ENCODE measurements around the gene CLEC18B. TPM values are rescaled to one million over a fixed set of nuclear protein-coding genes. Genes with fewer than 3 reads are reported as not detected.
"Not testable (repeated sequence)": the region's sequence is repeated elsewhere in the genome, so short reads cannot be mapped to it uniquely, and the experiment has no call there.

CLEC18B gene
- 1 to 10 TPM in 7 of 12 donors, under 1 TPM in 3, not detected in 2; 0.42 to 3.5 (median 2.1) TPM for polyA plus RNA-seq (ENCODE audit: insufficient read length in 12 of 12)
- long read RNA-seq, donor 1: 0 reads
- long read RNA-seq, donor 2: 0 reads
- long read RNA-seq, donor 3: 0 reads
- long read RNA-seq, donor 4: 0 reads
- long read RNA-seq, donor 5: 0 reads
- long read RNA-seq, donor 6: 0 reads
- long read RNA-seq, donor 7: 0 reads
- long read RNA-seq, donor 8: 0 reads
- long read RNA-seq, donor 9: 0 reads
- long read RNA-seq, donor 10: 0 reads
- long read RNA-seq, donor 11: 0 reads

DNA sequence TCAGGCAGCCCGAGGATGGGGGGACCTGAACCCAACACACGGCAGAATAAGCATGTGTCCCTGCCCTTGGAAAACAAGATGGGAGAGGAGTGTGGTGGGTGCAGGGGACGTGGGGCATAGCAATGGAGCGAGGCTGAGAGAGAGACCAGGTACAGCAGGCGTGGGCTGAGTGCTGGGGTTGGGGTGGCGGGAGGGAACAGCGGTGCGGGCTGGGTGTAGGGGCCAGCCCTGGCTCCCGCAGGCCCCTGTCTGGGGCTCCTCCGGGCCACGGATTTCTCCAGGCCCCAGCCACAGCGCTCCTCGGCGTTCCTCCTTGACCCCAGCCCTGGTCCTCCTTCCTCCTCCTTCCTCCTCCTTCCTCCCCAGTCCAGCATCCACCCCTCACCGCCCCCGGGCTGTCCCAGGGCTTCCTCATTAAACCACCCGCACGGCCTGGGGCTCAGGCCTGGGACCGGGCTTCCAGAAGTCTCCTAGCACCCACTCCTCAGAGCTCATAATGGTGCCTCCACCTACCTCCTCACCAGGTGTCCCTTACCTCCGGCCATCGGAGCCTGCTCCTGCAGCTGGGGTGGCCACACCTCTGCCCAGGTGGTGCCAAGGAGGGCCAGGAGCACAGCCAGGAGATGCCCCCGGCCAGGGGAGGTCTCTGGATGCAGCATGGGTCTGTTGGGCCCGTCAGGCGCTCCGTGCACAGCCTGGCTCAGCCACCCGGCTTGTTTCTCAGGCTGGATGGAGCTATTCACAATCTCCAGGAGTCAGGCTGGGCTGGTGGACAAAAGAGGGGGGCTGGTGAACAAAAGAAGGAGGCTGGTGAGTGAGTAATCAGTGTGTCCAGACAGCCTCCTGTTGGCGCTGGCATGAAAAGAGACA, at the start of gene CLEC18B:
CLEC18B (minus strand) TSS at position 867 of the 870 bp plus-strand sequence; CDS start at position 659, 208 bp downstream.
- DNase-seq: not testable (repeated sequence)

DNA sequence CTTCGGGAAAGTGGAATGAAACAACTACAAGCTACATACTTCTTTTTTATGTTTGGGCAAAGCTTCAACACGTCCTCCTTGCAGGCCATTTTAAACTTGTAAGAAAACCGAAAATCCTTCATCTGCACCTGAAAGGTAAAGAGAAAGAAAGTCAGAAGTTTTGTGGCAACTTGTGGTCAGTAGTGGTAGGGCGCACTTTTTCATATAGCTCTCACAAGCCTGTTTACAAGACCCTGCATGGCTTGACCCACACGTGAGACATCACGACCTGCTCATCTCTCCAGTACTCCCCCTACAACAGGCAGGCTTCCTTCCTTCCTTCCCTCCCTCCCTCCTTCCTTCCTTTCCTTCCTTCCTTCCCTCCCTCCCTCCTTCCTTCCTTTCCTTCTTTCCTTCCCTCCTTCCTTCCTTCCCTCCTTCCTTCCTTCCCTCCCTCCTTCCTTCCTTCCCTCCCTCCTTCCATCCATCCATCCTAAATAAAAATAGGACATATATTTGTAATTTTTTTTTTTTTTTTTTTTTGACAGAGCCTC, 48.7 kb upstream of the CLEC18B start:
- DNase-seq: no peak

DNA sequence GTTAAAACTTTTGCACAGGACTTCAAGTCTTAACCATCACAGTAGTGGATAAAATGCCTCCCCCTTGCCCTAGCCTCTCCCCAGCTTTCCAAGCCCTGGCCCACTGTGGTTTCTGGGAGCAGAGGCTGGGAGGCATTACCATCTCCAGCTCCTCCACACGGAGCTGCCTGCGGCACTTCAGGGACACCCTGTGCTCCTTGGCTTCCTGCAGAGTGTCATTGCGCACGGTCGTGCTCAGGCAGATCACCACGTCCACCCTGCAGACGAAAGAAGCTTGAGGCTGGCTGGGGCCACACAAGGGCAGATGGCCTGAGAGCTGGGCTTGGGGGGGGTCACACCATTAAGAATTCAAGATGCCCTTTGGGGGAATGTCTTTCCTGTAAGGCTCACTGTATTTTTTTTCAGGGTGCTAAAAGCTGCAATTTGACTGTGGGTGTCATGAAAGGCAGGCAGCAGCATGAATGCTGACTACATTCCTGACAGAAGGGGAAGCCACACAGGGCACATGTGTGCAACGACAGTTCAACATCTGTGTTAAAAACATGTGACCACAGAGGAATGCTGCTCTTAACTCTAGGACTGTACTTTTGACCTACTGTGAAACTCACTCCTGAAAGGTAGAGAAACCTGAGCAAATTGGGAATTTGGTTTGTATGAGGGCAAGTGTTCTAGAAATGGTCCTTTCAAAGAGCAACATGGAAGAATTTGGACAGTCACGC, 47.7 kb upstream of the CLEC18B start:
- no peak for DNase-seq

GRCh38 chr16:74466872-74467271, 45.6 kb upstream of the CLEC18B start:
- no peak for DNase-seq

DNA sequence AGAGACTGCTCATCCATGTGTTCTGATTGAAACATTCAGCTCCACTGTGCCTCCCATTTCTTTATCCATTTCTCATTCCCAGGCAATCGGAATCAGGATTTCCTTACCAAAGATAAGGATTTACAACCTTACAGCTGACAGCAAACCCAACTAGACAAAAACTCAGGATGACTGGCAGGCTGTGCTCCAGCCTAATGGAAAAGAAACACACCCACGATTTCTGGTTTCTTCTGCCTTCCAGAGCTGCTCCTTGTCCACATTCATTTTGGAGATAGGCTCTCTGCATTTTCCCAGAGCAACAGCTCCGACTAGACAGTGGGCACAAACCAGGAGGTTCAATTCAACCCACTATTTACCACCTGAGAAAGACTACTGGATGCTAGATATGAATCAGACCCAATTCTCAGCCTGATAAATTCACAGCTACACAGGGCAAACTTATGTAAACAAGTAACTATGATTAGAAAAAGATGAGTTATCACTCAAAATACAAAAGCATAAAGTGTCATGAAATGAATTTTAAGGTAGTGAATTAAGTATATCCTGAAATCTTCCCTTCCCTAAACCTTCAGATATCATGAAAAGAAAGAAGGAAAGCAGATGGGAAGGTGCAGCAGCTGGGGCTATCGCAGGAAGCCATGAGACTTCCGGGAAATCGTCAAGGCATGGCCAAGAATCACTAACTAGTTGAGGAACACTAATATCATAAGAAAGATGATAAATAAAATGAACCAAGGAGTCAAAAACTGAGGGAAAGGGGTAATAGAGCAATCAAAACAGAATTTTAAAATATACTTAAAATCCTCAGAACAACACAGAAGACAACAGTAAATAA, 44.8 kb upstream of the CLEC18B start:
- DNase-seq: no peak

- DNase-seq: no peak
These were observed 44.0 kb upstream of the CLEC18B start for GRCh38 chr16:74465281-74465680.

DNA sequence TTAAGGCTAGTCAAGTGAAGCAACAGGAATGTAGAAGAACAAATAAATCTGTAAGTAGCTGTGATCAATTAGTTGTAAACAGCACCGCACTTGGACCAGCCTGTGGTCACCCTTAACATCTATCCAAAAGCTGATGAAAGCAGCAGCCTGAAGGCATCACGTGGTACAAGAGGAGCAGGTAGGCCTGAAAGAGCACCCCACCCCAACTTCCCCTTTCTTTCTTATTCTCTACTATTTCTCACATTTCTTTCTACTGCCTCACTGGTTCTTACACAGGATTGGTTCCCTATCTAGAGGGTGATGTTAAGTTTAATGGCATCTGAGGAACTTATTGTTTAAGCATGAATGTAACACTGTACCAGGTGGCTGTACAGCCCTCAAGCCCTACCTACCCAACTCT, 42.6 kb upstream of the CLEC18B start:
- DNase-seq: no peak

GRCh38 chr16:74462361-74462760, 41.1 kb upstream of the CLEC18B start:
- no peak for DNase-seq

DNA sequence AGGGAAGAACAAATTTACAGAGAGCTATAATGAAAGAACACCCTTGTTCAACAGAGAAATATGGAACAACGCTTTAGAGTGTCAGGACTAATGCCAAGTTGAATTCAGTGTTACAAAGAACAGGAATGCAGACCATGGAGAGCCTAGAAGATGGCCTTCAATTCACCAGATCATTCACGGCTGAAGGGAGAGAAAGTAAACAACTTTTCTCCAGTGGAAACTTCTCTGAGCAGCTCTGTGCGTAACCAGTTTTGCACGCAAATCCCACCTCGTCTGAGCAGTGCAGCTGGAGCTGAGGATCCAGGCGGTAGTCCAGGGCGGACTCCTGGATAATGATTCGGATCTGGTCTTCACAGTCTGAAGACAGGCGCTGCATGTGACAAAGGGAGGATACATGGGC, 40.5 kb upstream of the CLEC18B start:
- no peak for DNase-seq

- no peak for DNase-seq
These were observed 39.3 kb upstream of the CLEC18B start for GRCh38 chr16:74460542-74460941.

DNA sequence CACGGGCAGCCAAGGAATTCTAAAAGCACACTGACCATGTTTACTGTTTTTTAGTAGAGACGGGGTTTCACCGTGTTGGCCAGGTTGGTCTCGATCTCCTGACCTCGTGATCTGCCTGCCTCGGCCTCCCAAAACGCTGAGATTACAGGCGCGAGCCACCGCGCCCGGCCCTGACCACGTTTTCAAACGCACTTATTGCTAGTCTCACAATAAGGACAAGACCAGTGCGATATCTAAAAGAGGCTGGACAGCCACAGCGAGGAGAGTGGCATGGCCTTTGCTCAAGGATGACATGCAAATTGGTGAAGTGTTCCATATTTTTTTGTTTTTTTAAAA, 35.0 kb upstream of the CLEC18B start:
- DNase-seq: no peak

DNA sequence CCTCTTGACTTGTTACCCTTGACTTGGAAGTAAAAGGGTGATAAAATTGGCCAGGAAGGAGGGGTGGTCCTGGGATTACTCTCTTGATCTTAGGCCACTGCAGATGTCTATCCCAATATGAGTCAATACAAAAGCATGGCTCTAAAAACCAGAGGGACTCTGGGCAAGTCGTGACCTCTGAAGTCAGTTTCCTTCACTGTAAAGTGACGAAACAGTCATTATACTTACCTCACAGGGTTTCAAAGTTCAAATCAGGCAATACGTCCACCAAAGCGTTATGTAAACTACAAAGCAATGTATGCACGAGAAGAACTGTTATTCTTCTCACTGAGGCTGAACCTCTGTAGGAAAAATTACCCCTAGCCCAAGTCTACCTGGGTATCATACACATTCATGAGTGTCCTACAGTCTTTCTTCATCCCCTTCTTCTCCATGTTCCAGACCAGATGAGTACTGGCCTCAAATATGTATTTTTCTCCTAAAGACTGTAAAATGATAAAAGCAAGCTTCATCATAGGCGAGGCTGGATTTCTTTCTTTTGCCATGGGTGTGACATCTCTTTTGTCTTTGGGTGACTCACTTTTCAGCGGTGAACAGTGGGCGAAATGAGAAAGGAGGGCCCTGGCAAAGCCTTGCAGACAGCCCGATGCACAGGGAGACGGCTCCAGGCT, 34.5 kb upstream of the CLEC18B start:
- DNase-seq: no peak

DNA sequence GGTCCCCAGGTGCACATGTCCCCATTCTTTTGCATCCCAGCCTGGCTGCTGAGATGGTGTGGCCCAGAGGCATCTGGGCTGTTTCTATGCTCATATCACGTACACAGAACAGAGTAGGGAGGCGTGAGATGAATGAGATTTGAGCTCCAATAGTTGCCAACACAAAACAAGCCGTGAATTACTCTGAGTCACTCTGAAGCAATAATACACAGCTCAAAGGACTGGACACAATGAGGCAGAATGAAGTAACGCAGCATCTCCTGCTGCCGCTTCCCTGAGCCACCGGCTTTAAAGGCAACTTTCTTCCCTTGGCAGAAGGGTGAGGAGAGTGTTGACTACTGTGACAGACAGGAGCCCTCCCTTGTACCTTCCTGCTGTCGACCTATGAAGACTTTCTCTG, 33.9 kb upstream of the CLEC18B start:
- DNase-seq: no peak

GRCh38 chr16:74451951-74452758, 30.9 kb upstream of the CLEC18B start:
- no peak for DNase-seq

DNA sequence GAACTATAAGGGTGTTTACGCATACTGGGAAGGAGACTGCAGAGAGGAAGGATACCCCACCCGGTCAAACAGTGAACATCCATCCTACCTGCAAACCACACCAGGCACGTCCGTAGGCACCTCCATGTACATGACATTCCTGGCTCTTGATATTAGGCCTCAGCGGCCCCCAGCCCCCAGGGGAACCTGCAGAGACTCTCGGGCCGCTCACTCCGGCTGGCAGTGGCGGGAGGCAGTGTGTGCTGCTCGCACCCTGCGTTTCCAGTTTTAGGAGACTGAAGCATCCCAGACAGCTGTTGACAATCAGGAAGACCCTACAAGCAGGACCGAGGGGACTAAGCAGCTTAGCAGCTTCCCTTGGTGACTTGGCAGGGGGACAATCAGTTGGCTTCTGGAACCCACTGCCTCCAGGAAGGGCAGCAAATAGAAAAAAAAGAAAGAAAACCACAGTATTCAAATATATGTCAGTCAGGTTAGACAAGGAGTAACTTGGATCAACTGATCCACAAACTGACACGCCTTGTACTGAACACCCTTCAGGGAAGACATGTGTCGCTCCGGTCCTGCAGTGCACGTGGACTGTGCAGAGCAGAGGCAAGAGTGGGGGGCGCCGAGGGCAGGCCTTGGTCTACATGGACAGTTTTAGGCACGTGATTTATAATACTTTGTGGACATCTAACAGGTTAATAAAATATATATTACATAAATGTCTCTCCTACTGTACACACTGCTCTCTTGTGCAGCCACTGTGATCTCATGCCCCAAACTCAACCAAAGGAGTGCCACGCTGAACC, 29.9 kb upstream of the CLEC18B start:
- no peak for DNase-seq

- DNase-seq: no peak
These were observed 29.0 kb upstream of the CLEC18B start for GRCh38 chr16:74450236-74450635.

DNA sequence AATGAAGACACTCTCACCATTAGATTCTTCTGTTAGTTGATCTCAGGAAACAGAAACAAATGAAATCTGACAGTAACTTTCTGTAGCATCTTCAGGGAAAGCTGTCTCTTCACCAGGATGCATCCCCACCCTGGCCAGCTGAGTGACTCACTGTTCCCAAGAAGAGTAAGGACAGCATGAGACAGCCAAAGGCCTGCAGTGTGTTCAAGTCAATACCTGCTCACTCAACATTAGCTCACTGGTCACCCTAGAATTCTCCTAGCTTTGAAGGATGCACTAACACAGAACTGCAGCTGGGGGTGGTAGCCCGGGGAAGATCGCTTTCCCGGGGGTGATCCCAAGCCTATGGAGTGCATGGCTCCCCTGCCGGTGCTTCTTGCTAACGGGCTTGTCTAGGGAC, 28.2 kb upstream of the CLEC18B start:
- no peak for DNase-seq

DNA sequence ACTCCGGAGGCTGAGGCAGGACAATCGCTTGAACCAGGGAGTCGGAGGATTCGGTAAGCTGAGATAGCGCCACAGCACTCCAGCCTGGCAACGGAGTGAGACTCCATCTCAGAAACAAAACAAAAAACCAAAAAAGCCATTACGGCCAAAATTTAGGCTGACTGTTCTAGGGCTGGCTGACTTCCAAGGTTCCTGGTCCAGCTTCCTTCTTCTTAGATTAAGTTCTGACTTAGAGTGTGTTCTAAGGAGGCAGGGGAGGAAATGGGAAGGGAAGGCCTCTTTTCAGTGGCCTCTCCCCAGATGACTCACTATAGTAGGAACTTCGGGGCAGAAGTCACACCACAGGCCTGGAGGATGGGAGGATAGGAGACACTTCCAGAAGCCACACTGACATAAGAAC, 27.7 kb upstream of the CLEC18B start:
- no peak for DNase-seq

DNA sequence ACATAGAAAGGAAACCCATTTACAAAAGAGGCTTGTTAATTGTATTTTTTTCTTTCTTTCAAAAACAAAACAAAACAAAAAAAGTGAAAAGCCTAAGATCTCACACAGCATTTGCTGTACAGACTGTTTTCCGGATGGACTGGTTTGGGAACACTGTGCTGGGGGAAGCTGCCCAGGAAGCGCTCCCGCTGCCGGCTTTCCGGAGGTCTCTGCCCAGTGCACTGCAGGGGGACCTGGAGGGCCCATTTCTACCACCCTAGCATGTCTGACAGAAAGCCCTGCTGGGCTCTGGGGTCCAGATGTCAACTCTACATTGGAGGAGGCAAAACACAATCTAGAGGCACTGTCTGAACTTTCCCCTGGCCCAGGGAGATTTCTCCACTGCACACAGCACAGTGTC, 26.3 kb upstream of the CLEC18B start:
- no peak for DNase-seq

Data from muscle of arm (tissue), 14 donors.